Gastrocnemius medialis (tissue), 4 donors: Measurements from ENCODE around the gene ALX4.

Source experiments
- CTCF ChIP-seq, 5 experiments: fragments of 450-650 bp in 3 of 5; fragments of 200-600 bp in 2 of 5; sonication (generic) in 2 of 5; IDR thresholded peaks in 4 of 5; conservative IDR thresholded peaks in 1 of 5; 1 replicate in 4 of 5; 2 replicates in 1 of 5; pipeline ENCODE4 v1.5.1; 2016 to 2019; ENCODE audit warnings: antibody characterized with exemption in 5 of 5, mild to moderate bottlenecking in 3 of 5, moderate library complexity in 3 of 5
- POLR2A ChIP-seq, 2 donors: fragments of 450-650 bp; IDR thresholded peaks; one replicate each; pipeline ENCODE4 v1.6.1; 2017; ENCODE audit warnings: antibody characterized with exemption in 2 of 2, mild to moderate bottlenecking in 2 of 2, moderate library complexity in 2 of 2

- TF ChIP-seq CTCF (IDR thresholded peaks at IDR 0.05 in 4 of 5, conservative IDR thresholded peaks at IDR 0.05 in 1 of 5), result no peak
- no peak for TF ChIP-seq POLR2A (IDR thresholded peaks at IDR 0.05)
Observed at GRCh38 chr11:44325698-44326097, 15.8 kb upstream of the ALX4 start.
